Activated naive CD4-positive, alpha-beta T cell treated with anti-CD3 and anti-CD28 coated beads for 36 hours (primary cell): ENCODE data around the gene LCE2A. TPM values are rescaled to one million over a fixed set of nuclear protein-coding genes. Genes with fewer than 3 reads are reported as not detected.
"Not testable (repeated sequence)": the region's sequence is repeated elsewhere in the genome, so short reads cannot be mapped to it uniquely, and the experiment has no call there.

Source experiments
- CTCF ChIA-PET: fragments of 350-600 bp; sonication (Branson Sonifier 250); formaldehyde crosslinking; loops from one replicate; lab custom pipeline; 2021; ENCODE audit warnings: antibody characterized with exemption; lab: Charles Lee
- DNase-seq: peaks from one replicate; pipeline ENCODE4 v3.0.0-alpha.2; 2020
- H3K27ac Mint-ChIP-seq: one replicate; pipeline ENCODE4 v1.8.0; 2021; ENCODE audit warnings: mild to moderate bottlenecking, mixed read lengths
- H3K27me3 Mint-ChIP-seq: one replicate; pipeline ENCODE4 v1.8.0; 2021; ENCODE audit warnings: low read depth, mixed read lengths
- H3K36me3 Mint-ChIP-seq: one replicate; pipeline ENCODE4 v1.8.0; 2021; ENCODE audit warnings: low read depth, mixed read lengths
- H3K4me1 Mint-ChIP-seq: one replicate; pipeline ENCODE4 v1.8.0; 2021; ENCODE audit warnings: low read depth, mixed read lengths
- H3K4me3 Mint-ChIP-seq: one replicate; pipeline ENCODE4 v1.8.0; 2021; ENCODE audit warnings: mild to moderate bottlenecking, moderate library complexity, mixed read lengths
- H3K9me3 Mint-ChIP-seq: one replicate; pipeline ENCODE4 v1.8.0; 2021; ENCODE audit warnings: mixed read lengths
- intact Hi-C: fragments of 100-400 bp; cut with micrococcal nuclease; formaldehyde crosslinking; loops from one replicate; pipeline ENCODE4 v1.15.1; 2023
- total RNA-seq, 2 experiments: library from RNA; stranded (reverse); gene quantifications; one replicate each; pipeline ENCODE4 v1.2.3, GENCODE V29; 2021

Gene LCE2A, protein sequence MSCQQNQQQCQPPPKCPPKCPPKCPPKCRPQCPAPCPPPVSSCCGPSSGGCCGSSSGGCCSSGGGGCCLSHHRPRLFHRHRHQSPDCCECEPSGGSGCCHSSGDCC
- total RNA-seq, result not detected

GRCh38 chr1:152697701-152698600 lies at the start of gene LCE2A:
Gene LCE2A (plus strand): TSS chr1:152698345. CDS start chr1:152698902, 557 bp downstream.
- H3K9me3 Mint-ChIP-seq, result peaks cover 1% of the 10 kb centered on the region
- CTCF ChIA-PET, result interaction anchor here (1.4 kb wide), 1 partner anchor 44 kb away, joined by 6 read pairs; no protein-coding TSS in a partner anchor
- intact Hi-C loops, result no loop called here
- no peaks in the 10 kb centered on the region for H3K36me3 Mint-ChIP-seq
- no peaks in the 10 kb centered on the region for H3K4me1 Mint-ChIP-seq
- H3K27ac Mint-ChIP-seq, result no peak within 1 kb of the TSS
- DNase-seq, result no peak
- no peak within 1 kb of the TSS for H3K4me3 Mint-ChIP-seq
- peaks cover 6% of the 10 kb centered on the region for H3K27me3 Mint-ChIP-seq

DNA sequence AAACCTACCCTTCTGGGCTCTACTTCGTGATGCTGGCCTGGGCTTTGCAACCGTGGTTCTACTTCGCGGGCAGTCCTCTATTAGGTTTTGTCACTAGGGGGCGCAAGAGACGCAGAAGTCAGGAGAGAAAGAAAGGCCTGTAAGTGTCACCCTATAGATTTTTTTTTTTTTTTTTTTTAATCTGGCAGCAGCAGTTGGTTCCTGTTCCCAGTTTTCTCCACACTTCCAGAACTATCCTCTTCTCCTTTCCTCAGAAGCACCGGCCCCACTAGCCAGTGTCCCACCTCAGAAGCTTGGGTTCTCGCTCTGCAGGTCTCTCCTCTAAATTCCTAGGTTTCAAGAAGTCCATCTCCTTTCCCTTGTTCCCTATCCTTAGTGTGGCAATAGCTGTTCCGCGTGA lies 44.0 kb upstream of the LCE2A start:
- CTCF ChIA-PET, result interaction anchor here (0.6 to 3.0 kb wide), 17 partner anchors 8 to 568 kb away, joined by 3 to 12 read pairs (median 4); partner anchors contain the start of genes LCE2A and LCE2D
- H3K27me3 Mint-ChIP-seq, result peaks cover 10% of the 10 kb centered on the region
- intact Hi-C loops, result loop anchor here (1.0 to 10.0 kb wide), 3 partner anchors 215 to 569 kb away; no protein-coding TSS in a partner anchor
- peak; percentile 78 for DNase-seq
- no peak overlapping the region for H3K4me3 Mint-ChIP-seq
- no peaks in the 10 kb centered on the region for H3K9me3 Mint-ChIP-seq
- H3K4me1 Mint-ChIP-seq, result peaks cover 3% of the 10 kb centered on the region
- no peak overlapping the region for H3K27ac Mint-ChIP-seq
- H3K36me3 Mint-ChIP-seq, result no peaks in the 10 kb centered on the region

- intact Hi-C loops, result loop anchor here (10.0 kb wide), 1 partner anchor 538 kb away; no protein-coding TSS in a partner anchor
- Mint-ChIP-seq H3K36me3 (no peaks in the 10 kb centered on the region), H3K27me3 (peaks cover 4% of the 10 kb centered on the region), H3K9me3 (no peaks in the 10 kb centered on the region), H3K4me1 (peaks cover 3% of the 10 kb centered on the region), H3K27ac (no peak overlapping the region), H3K4me3 (no peak overlapping the region)
- DNase-seq, result no peak
- CTCF ChIA-PET, result interaction anchor here (1.5 kb wide), 2 partner anchors 10 to 33 kb away, joined by 4 to 5 read pairs; partner anchors contain the start of gene LCE3A
These were observed 41.7 kb upstream of the LCE2A start for GRCh38 chr1:152656459-152656858.

DNA sequence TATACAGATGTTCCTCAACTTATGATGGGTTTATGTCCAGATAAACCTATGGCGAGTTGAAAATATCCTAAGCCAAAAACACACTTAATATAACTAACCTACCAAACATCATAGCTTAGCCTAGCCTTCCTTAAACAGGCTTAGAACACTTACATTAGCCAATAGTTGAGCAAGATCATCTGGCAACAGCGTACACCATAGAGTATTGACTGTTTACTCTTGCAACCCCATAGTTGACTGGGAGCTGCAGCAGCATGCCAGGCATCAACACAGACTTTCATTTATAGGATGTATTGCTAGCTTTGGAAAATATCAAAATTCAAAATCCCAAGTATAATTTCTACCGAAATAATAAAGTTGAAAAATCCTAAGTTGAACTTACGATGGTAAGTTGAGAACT lies 40.5 kb upstream of the LCE2A start:
- peaks cover 5% of the 10 kb centered on the region for H3K27me3 Mint-ChIP-seq
- CTCF ChIA-PET, result interaction anchor here (1.2 kb wide), 1 partner anchor 8 kb away, joined by 3 read pairs; no protein-coding TSS in a partner anchor
- H3K27ac Mint-ChIP-seq, result no peak overlapping the region
- H3K4me1 Mint-ChIP-seq, result peaks cover 3% of the 10 kb centered on the region
- H3K36me3 Mint-ChIP-seq, result no peaks in the 10 kb centered on the region
- DNase-seq, result no peak
- no peak overlapping the region for H3K4me3 Mint-ChIP-seq
- no peaks in the 10 kb centered on the region for H3K9me3 Mint-ChIP-seq
- intact Hi-C loops, result loop anchor here (10.0 kb wide), 1 partner anchor 537 kb away; no protein-coding TSS in a partner anchor

DNA sequence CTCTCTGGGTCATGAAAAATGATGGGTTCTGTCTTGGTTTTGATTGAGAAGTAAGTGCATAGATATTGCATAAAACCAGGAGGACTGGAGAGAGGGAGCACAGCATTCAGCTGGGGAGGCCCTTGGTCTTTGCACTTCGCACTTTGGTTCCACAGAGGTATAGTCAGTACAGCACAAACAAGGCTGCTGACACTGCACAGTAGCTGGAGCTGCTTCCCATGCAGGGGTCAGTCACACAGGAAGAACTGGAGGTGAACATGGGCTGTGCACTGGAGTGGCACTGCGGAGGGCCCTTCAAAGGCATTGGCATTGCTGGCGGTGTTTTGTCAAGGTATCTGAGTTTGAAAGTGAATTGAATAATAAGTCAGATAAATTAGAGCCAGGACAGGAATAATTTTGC lies 39.5 kb upstream of the LCE2A start:
- H3K27ac Mint-ChIP-seq, result no peak overlapping the region
- intact Hi-C loops, result loop anchor here (10.0 kb wide), 1 partner anchor 536 kb away; no protein-coding TSS in a partner anchor
- no peaks in the 10 kb centered on the region for H3K36me3 Mint-ChIP-seq
- H3K4me3 Mint-ChIP-seq, result no peak overlapping the region
- no peaks in the 10 kb centered on the region for H3K9me3 Mint-ChIP-seq
- CTCF ChIA-PET, result interaction anchor here (1.2 kb wide), 1 partner anchor 9 kb away, joined by 3 read pairs; no protein-coding TSS in a partner anchor
- peaks cover 6% of the 10 kb centered on the region for H3K27me3 Mint-ChIP-seq
- no peak for DNase-seq
- H3K4me1 Mint-ChIP-seq, result peaks cover 3% of the 10 kb centered on the region

DNA sequence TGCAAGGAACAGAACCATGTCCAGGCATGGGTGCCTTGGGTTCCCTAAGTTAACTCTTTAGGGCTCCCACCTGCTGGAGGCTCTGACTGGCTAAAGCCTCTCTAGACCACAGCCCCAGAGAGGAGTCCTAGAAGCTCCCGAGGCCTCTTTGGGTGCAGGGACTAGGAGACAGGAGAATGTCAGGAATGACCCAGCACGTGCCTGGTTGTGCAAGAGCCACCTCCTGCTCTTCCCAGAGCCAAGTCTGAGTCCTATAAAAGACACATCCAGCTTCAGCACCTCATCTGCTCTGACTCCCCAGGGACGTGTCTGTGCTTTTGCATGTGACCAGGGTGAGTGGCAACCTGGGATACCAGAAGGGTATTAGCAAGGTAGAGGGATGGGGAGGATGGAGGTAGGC lies 35.0 kb upstream of the LCE2A start, which contains the start of gene LCE2D:
Gene LCE2D (plus strand): TSS at position 283 of the 400 bp plus-strand sequence. CDS start 726 bp downstream, outside the sequence.
- peaks cover 10% of the 10 kb centered on the region for H3K27me3 Mint-ChIP-seq
- no peaks in the 10 kb centered on the region for H3K4me1 Mint-ChIP-seq
- H3K36me3 Mint-ChIP-seq, result no peaks in the 10 kb centered on the region
- no peaks in the 10 kb centered on the region for H3K9me3 Mint-ChIP-seq
- H3K27ac Mint-ChIP-seq, result no peak within 1 kb of the TSS
- no peak within 1 kb of the TSS for H3K4me3 Mint-ChIP-seq
- intact Hi-C loops, result no loop called here
- CTCF ChIA-PET, result interaction anchor here (1.0 to 1.1 kb wide), 2 partner anchors 8 to 10 kb away, joined by 3 to 4 read pairs; no protein-coding TSS in a partner anchor
- no peak for DNase-seq

GRCh38 chr1:152666171-152666570 lies 32.0 kb upstream of the LCE2A start:
- H3K4me1 Mint-ChIP-seq, CTCF ChIA-PET, H3K27ac Mint-ChIP-seq, H3K4me3 Mint-ChIP-seq, H3K9me3 Mint-ChIP-seq, H3K36me3 Mint-ChIP-seq, DNase-seq, intact Hi-C loops, H3K27me3 Mint-ChIP-seq: not testable (repeated sequence)

DNA sequence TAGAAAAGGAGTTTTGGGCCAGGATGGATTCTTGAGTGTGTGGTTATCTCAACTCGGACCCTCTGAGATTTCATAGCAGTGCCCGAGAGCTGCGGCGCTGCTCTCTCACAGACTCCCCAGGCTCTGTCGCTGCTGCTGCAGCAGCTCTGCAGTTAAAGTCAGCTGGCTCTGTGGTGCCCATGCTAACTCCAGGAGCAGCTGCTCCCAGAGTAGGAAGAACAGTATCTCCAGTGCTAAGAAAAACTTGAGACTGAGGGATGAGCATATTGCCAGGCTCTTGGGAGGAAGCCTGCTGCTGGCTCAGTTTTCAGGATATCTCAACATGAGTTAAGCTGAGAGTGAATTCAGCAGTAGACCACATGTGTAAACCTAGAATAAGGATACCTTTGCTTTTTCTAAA lies 30.5 kb upstream of the LCE2A start:
- DNase-seq, result no peak
- CTCF ChIA-PET, result no interaction called here
- no peaks in the 10 kb centered on the region for H3K4me1 Mint-ChIP-seq
- intact Hi-C loops, result no loop called here
- H3K27me3 Mint-ChIP-seq, result peaks cover 9% of the 10 kb centered on the region
- H3K36me3 Mint-ChIP-seq, result no peaks in the 10 kb centered on the region
- H3K9me3 Mint-ChIP-seq, result no peaks in the 10 kb centered on the region
- H3K4me3 Mint-ChIP-seq, result no peak overlapping the region
- H3K27ac Mint-ChIP-seq, result no peak overlapping the region

DNA sequence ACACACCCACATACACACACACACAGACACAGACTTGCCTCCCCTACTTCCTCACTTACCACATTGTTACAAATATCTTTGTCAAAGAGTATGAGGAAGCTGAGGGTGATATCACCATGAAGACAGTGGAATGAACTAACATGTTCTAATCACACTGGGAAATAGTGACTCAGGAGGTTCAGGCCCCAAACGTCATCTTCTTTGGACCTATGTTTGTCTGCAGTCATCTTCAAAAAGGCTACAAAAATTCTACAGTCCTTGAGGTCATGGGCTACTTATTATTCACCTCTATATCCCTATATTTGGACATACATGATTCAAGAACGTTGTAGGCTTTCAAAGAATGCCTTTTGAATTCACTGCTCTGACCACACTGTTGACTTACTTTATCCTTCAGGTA lies 25.1 kb upstream of the LCE2A start:
- no peaks in the 10 kb centered on the region for H3K4me1 Mint-ChIP-seq
- H3K27ac Mint-ChIP-seq, result no peak overlapping the region
- H3K4me3 Mint-ChIP-seq, result no peak overlapping the region
- CTCF ChIA-PET, result no interaction called here
- intact Hi-C loops, result no loop called here
- no peak for DNase-seq
- H3K36me3 Mint-ChIP-seq, result no peaks in the 10 kb centered on the region
- H3K9me3 Mint-ChIP-seq, result no peaks in the 10 kb centered on the region
- H3K27me3 Mint-ChIP-seq, result peaks cover 7% of the 10 kb centered on the region

DNA sequence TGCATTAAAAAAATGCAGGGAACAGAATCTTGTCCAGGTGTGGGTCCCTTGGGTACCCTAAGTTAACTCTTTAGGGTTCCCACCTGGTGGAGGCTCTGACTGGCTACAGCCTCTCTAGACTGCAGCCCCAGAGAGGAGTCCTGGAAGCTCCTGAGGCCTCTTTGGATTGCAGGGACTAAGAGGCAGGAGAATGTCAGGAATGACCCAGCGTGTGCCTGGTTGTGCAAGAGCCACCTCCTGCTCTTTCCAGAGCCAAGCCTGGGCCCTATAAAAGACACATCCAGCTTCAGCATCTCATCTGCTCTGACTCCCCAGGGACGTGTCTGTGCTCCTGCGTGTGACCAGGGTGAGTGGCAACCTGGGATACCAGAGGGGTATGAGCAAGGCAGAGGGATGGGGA lies 23.2 kb upstream of the LCE2A start, which contains the start of gene LCE2C:
Gene LCE2C (plus strand): TSS at position 297 of the 400 bp plus-strand sequence. CDS start 737 bp downstream, outside the sequence.
- H3K4me1 Mint-ChIP-seq, H3K27ac Mint-ChIP-seq, H3K4me3 Mint-ChIP-seq, CTCF ChIA-PET, intact Hi-C loops, H3K36me3 Mint-ChIP-seq, DNase-seq, H3K9me3 Mint-ChIP-seq: not testable (repeated sequence)
- H3K27me3 Mint-ChIP-seq, result peaks cover 19% of the 10 kb centered on the region

GRCh38 chr1:152679459-152679858 lies 18.7 kb upstream of the LCE2A start:
- Mint-ChIP-seq H3K4me1 (no peaks in the 10 kb centered on the region), H3K4me3 (no peak overlapping the region), H3K27ac (no peak overlapping the region), H3K36me3 (no peaks in the 10 kb centered on the region), H3K27me3 (peaks cover 26% of the 10 kb centered on the region), H3K9me3 (no peaks in the 10 kb centered on the region)
- no peak for DNase-seq
- intact Hi-C loops, result no loop called here
- CTCF ChIA-PET, result no interaction called here

DNA sequence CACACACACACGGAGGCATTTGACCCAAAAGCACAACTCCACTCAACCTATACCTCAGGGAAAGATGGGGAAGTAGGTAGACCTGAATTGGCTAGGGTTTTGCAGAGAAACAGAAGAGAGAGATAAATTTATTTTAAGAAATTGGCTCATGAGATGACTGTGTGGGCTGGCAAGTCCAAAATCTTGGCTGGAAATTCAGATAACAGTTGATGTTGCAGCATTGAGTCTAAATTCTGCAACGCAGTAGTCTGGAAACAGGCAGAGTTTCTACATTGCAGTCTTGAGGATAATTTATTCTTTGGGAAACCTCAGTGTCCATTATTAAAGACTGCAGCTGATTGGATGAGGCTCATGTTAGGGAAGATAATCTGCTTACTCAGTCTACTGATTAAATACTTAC lies 16.5 kb upstream of the LCE2A start:
- DNase-seq, result no peak
- Mint-ChIP-seq H3K27me3 (peaks cover 19% of the 10 kb centered on the region), H3K36me3 (no peaks in the 10 kb centered on the region), H3K4me3 (no peak overlapping the region), H3K4me1 (no peaks in the 10 kb centered on the region), H3K27ac (no peak overlapping the region), H3K9me3 (no peaks in the 10 kb centered on the region)
- intact Hi-C loops, result no loop called here
- CTCF ChIA-PET, result no interaction called here
